ENCODE data around the gene CITED1.
A peak's percentile ranks its signal among the peaks of the same experiment; 100 is the strongest.

The CITED1 gene

GRCh38 chrX:72282302-72282701 lies 23.4 kb downstream of the CITED1 start:
- no peaks in the 10 kb centered on the region for H3K9me3 ChIP-seq (ENCODE audit: low read depth, low read length)
- TF ChIP-seq EZH2 (IDR thresholded peaks at IDR 0.05) (no peak), POLR2AphosphoS5 (IDR thresholded peaks at IDR 0.05; ENCODE audit: borderline replicate concordance, low read depth, low read length) (no peak), FOXP2 (optimal IDR thresholded peaks at IDR 0.05; ENCODE audit: control extremely low read depth, extremely low read length, insufficient read depth) (no peak)
- no peak overlapping the region for H3K27ac ChIP-seq
- H3K9ac ChIP-seq (ENCODE audit: insufficient read length), result no peak overlapping the region
- no peak for DNase-seq (ENCODE audit: low read depth, low spot score)
- no peaks in the 10 kb centered on the region for H3K36me3 ChIP-seq (ENCODE audit: insufficient read depth, low read length)
- no peak overlapping the region for H3K4me3 ChIP-seq

GRCh38 chrX:72280321-72280845 lies 25.3 kb downstream of the CITED1 start:
- no peak for TF ChIP-seq EZH2 (IDR thresholded peaks at IDR 0.05)
- no peak for TF ChIP-seq FOXP2 (optimal IDR thresholded peaks at IDR 0.05; ENCODE audit: control extremely low read depth, extremely low read length, insufficient read depth)
- TF ChIP-seq POLR2AphosphoS5 (IDR thresholded peaks at IDR 0.05; ENCODE audit: borderline replicate concordance, low read depth, low read length), result no peak
- Histone ChIP-seq H3K9ac (ENCODE audit: insufficient read length) (no peak overlapping the region), H3K9me3 (ENCODE audit: low read depth, low read length) (no peaks in the 10 kb centered on the region), H3K27ac (no peak overlapping the region), H3K36me3 (ENCODE audit: insufficient read depth, low read length) (peaks cover 12% of the 10 kb centered on the region), H3K4me3 (no peak overlapping the region)
- no peak for DNase-seq (ENCODE audit: low read depth, low spot score)

- H3K27ac ChIP-seq, result peak overlapping the region; percentile 88
- H3K36me3 ChIP-seq (ENCODE audit: insufficient read depth, low read length), result peaks cover 51% of the 10 kb centered on the region
- H3K9ac ChIP-seq (ENCODE audit: insufficient read length), result peak overlapping the region; percentile 99
- H3K4me3 ChIP-seq, result peak overlapping the region; percentile 84
- TF ChIP-seq FOXP2 (optimal IDR thresholded peaks at IDR 0.05; ENCODE audit: control extremely low read depth, extremely low read length, insufficient read depth) (no peak), POLR2AphosphoS5 (IDR thresholded peaks at IDR 0.05; ENCODE audit: borderline replicate concordance, low read depth, low read length) (no peak), EZH2 (IDR thresholded peaks at IDR 0.05) (no peak)
- DNase-seq (ENCODE audit: low read depth, low spot score), result no peak
- no peaks in the 10 kb centered on the region for H3K9me3 ChIP-seq (ENCODE audit: low read depth, low read length)
These were observed 29.2 kb downstream of the CITED1 start for GRCh38 chrX:72276478-72276953.

- no peaks in the 10 kb centered on the region for H3K9me3 ChIP-seq (ENCODE audit: low read depth, low read length)
- no peak for DNase-seq (ENCODE audit: low read depth, low spot score)
- H3K27ac ChIP-seq, result peak overlapping the region; percentile 56; the same call in 1 of the 2 replicates
- peaks cover 69% of the 10 kb centered on the region for H3K36me3 ChIP-seq (ENCODE audit: insufficient read depth, low read length)
- peak overlapping the region; percentile 84 for H3K4me3 ChIP-seq
- H3K9ac ChIP-seq (ENCODE audit: insufficient read length), result peak overlapping the region; percentile 99
- TF ChIP-seq FOXP2 (optimal IDR thresholded peaks at IDR 0.05; ENCODE audit: control extremely low read depth, extremely low read length, insufficient read depth) (no peak), POLR2AphosphoS5 (IDR thresholded peaks at IDR 0.05; ENCODE audit: borderline replicate concordance, low read depth, low read length) (no peak), EZH2 (IDR thresholded peaks at IDR 0.05) (no peak)
These were observed 31.2 kb downstream of the CITED1 start for GRCh38 chrX:72274526-72274925.

- H3K9me3 ChIP-seq (ENCODE audit: low read depth, low read length), result no peaks in the 10 kb centered on the region
- no peak overlapping the region for H3K27ac ChIP-seq
- TF ChIP-seq FOXP2 (optimal IDR thresholded peaks at IDR 0.05; ENCODE audit: control extremely low read depth, extremely low read length, insufficient read depth), result no peak
- TF ChIP-seq EZH2 (IDR thresholded peaks at IDR 0.05), result no peak
- TF ChIP-seq POLR2AphosphoS5 (IDR thresholded peaks at IDR 0.05; ENCODE audit: borderline replicate concordance, low read depth, low read length), result no peak
- H3K36me3 ChIP-seq (ENCODE audit: insufficient read depth, low read length), result peaks cover 77% of the 10 kb centered on the region
- no peak for DNase-seq (ENCODE audit: low read depth, low spot score)
- peak overlapping the region; percentile 99 for H3K9ac ChIP-seq (ENCODE audit: insufficient read length)
- H3K4me3 ChIP-seq, result peak overlapping the region; percentile 84; the same call in 1 of the 2 replicates
These were observed 32.0 kb downstream of the CITED1 start for GRCh38 chrX:72273718-72274117.

GRCh38 chrX:72272868-72273267 lies 32.8 kb downstream of the CITED1 start:
- no peaks in the 10 kb centered on the region for H3K9me3 ChIP-seq (ENCODE audit: low read depth, low read length)
- no peak overlapping the region for H3K27ac ChIP-seq
- no peak for DNase-seq (ENCODE audit: low read depth, low spot score)
- no peak overlapping the region for H3K9ac ChIP-seq (ENCODE audit: insufficient read length)
- no peak overlapping the region for H3K4me3 ChIP-seq
- H3K36me3 ChIP-seq (ENCODE audit: insufficient read depth, low read length), result peaks cover 86% of the 10 kb centered on the region
- no peak for TF ChIP-seq EZH2 (IDR thresholded peaks at IDR 0.05)
- TF ChIP-seq POLR2AphosphoS5 (IDR thresholded peaks at IDR 0.05; ENCODE audit: borderline replicate concordance, low read depth, low read length), result no peak
- no peak for TF ChIP-seq FOXP2 (optimal IDR thresholded peaks at IDR 0.05; ENCODE audit: control extremely low read depth, extremely low read length, insufficient read depth)

GRCh38 chrX:72271812-72272211 lies 33.9 kb downstream of the CITED1 start:
- Histone ChIP-seq H3K9me3 (ENCODE audit: low read depth, low read length) (no peaks in the 10 kb centered on the region), H3K27ac (0 out of 2 replicates have a peak overlapping the region, but pooled peaks have one; percentile 19), H3K9ac (ENCODE audit: insufficient read length) (no peak overlapping the region), H3K36me3 (ENCODE audit: insufficient read depth, low read length) (peaks cover 91% of the 10 kb centered on the region), H3K4me3 (no peak overlapping the region)
- TF ChIP-seq FOXP2 (optimal IDR thresholded peaks at IDR 0.05; ENCODE audit: control extremely low read depth, extremely low read length, insufficient read depth), result no peak
- TF ChIP-seq EZH2 (IDR thresholded peaks at IDR 0.05), result no peak
- TF ChIP-seq POLR2AphosphoS5 (IDR thresholded peaks at IDR 0.05; ENCODE audit: borderline replicate concordance, low read depth, low read length), result no peak
- no peak for DNase-seq (ENCODE audit: low read depth, low spot score)

- no peak for DNase-seq (ENCODE audit: low read depth, low spot score)
- peaks cover 88% of the 10 kb centered on the region for H3K36me3 ChIP-seq (ENCODE audit: insufficient read depth, low read length)
- H3K9me3 ChIP-seq (ENCODE audit: low read depth, low read length), result no peaks in the 10 kb centered on the region
- H3K4me3 ChIP-seq, result no peak overlapping the region
- no peak overlapping the region for H3K9ac ChIP-seq (ENCODE audit: insufficient read length)
- TF ChIP-seq EZH2 (IDR thresholded peaks at IDR 0.05) (no peak), FOXP2 (optimal IDR thresholded peaks at IDR 0.05; ENCODE audit: control extremely low read depth, extremely low read length, insufficient read depth) (no peak), POLR2AphosphoS5 (IDR thresholded peaks at IDR 0.05; ENCODE audit: borderline replicate concordance, low read depth, low read length) (no peak; the same call in 1 of the 2 replicates)
- no peak overlapping the region for H3K27ac ChIP-seq
These were observed 34.5 kb downstream of the CITED1 start for GRCh38 chrX:72271091-72271788.

Measured in SK-N-MC (cell line).